HG03565 (cell line): ENCODE data around the gene FCSK.
A peak's percentile ranks its signal among the peaks of the same experiment; 100 is the strongest.
"Not testable (repeated sequence)": the region's sequence is repeated elsewhere in the genome, so short reads cannot be mapped to it uniquely, and the experiment has no call there.

Experiments
- ATAC-seq: cut with Tn5 transposase; IDR thresholded peaks from one replicate; pipeline ENCODE4 v1.9.1; 2021; ENCODE audit warnings: mild to moderate bottlenecking, moderate library complexity; ENCODE audit not compliant: unreplicated experiment

Gene FCSK

GRCh38 chr16:70454222-70455034 lies at the start of gene FCSK:
FCSK (plus strand) TSS chr16:70454595; CDS start chr16:70463191, 8,596 bp downstream.
- ATAC-seq, result peak; percentile 79

GRCh38 chr16:70406104-70406503 lies 48.3 kb upstream of the FCSK start:
- ATAC-seq, result not testable (repeated sequence)

- ATAC-seq, result no peak
Measured at GRCh38 chr16:70407811-70408274, 46.6 kb upstream of the FCSK start.

- ATAC-seq, result no peak
Measured at GRCh38 chr16:70410734-70411133, 43.7 kb upstream of the FCSK start.

GRCh38 chr16:70412385-70412784 lies 42.0 kb upstream of the FCSK start:
- no peak for ATAC-seq

GRCh38 chr16:70413572-70413971 lies 40.8 kb upstream of the FCSK start:
- ATAC-seq, result not testable (repeated sequence)

GRCh38 chr16:70416748-70417616 lies 37.4 kb upstream of the FCSK start:
- ATAC-seq, result peak; percentile 67

- ATAC-seq, result no peak
Measured at GRCh38 chr16:70417661-70418060, 36.7 kb upstream of the FCSK start.

GRCh38 chr16:70418274-70418992 lies 36.0 kb upstream of the FCSK start:
- ATAC-seq, result no peak

GRCh38 chr16:70418993-70419318 lies 35.4 kb upstream of the FCSK start:
- ATAC-seq, result no peak

- no peak for ATAC-seq
Measured at GRCh38 chr16:70419384-70420327, 34.7 kb upstream of the FCSK start.

- ATAC-seq, result no peak
Measured at GRCh38 chr16:70421014-70421413, 33.4 kb upstream of the FCSK start.

GRCh38 chr16:70421473-70422311 lies 32.7 kb upstream of the FCSK start:
- no peak for ATAC-seq

GRCh38 chr16:70422543-70422942 lies 31.9 kb upstream of the FCSK start:
- ATAC-seq, result no peak

- ATAC-seq, result no peak
Measured at GRCh38 chr16:70427786-70428177, 26.6 kb upstream of the FCSK start.

- no peak for ATAC-seq
Measured at GRCh38 chr16:70428178-70428998, 26.0 kb upstream of the FCSK start.

- no peak for ATAC-seq
Measured at GRCh38 chr16:70429888-70430666, 24.3 kb upstream of the FCSK start.
